HTR-8/SVneo (cell line): ENCODE data around the gene DHCR7.
A peak's percentile ranks its signal among the peaks of the same experiment; 100 is the strongest.

Experiments used
- DNase-seq: peaks from one replicate; pipeline ENCODE4 v3.0.0; 2011; ENCODE audit warnings: low spot score, mixed read lengths; ENCODE audit not compliant: insufficient read length
- FAIRE-seq: peaks from 2 replicates; lab custom pipeline; 2011; peaks lifted over from hg19 to GRCh38; lab: Jason Lieb, UNC

Gene DHCR7, protein sequence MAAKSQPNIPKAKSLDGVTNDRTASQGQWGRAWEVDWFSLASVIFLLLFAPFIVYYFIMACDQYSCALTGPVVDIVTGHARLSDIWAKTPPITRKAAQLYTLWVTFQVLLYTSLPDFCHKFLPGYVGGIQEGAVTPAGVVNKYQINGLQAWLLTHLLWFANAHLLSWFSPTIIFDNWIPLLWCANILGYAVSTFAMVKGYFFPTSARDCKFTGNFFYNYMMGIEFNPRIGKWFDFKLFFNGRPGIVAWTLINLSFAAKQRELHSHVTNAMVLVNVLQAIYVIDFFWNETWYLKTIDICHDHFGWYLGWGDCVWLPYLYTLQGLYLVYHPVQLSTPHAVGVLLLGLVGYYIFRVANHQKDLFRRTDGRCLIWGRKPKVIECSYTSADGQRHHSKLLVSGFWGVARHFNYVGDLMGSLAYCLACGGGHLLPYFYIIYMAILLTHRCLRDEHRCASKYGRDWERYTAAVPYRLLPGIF

GRCh38 chr11:71448257-71449171 is at the start of gene DHCR7:
Gene DHCR7, minus strand, starts transcription at chr11:71448393. Its CDS starts 3,441 bp downstream, at chr11:71444952.
- FAIRE-seq = peak; percentile 95

GRCh38 chr11:71496421-71496820 is 48.2 kb upstream of the DHCR7 start:
- FAIRE-seq (no peak), DNase-seq (no peak)

More at GRCh38 chr11:71448257-71449171, at the start of gene DHCR7:
- peak; percentile 99 for DNase-seq

GRCh38 chr11:71495286-71496230 is 47.4 kb upstream of the DHCR7 start:
- FAIRE-seq (no peak), DNase-seq (no peak)

GRCh38 chr11:71491940-71492339 is 43.7 kb upstream of the DHCR7 start:
- FAIRE-seq (no peak), DNase-seq (no peak)

- FAIRE-seq (no peak), DNase-seq (no peak)
Measured at GRCh38 chr11:71491531-71491930, 43.3 kb upstream of the DHCR7 start.

GRCh38 chr11:71490731-71491390 is 42.7 kb upstream of the DHCR7 start:
- FAIRE-seq (no peak), DNase-seq (no peak)

DNA sequence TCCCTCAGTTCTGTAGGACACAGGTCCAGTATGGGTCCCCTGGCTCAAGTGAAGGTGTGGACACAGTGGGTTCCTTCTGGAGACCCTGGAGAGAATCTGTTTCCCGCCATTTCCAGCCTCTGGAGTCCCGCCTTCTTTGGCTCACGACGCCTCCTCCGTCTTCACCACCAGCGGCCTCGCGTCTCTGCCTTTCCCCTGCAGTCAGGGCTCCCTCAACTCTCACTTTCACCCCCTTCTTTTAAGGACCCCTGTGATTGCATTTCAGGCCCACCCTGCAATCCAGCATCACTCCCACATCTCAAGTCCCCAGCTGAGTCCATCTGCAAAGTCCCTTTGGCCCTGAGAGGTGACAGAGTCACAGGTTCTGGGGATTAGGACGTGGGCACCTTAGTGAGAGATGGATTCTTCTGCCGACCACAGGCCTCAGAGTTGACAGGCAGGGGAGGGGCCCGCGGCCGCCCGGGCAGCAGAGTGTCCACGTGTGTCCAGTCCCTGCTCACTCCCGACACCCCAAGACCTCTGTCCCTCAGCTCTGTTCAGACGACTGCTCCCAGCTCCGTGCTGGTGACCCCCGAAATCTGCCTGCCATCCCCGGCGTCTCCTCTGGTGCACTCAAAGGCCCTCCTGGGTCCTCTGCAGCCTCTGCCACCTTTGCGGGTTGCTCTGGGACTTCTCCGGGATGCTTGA is 42.0 kb upstream of the DHCR7 start:
- FAIRE-seq (no peak), DNase-seq (no peak)

DNA sequence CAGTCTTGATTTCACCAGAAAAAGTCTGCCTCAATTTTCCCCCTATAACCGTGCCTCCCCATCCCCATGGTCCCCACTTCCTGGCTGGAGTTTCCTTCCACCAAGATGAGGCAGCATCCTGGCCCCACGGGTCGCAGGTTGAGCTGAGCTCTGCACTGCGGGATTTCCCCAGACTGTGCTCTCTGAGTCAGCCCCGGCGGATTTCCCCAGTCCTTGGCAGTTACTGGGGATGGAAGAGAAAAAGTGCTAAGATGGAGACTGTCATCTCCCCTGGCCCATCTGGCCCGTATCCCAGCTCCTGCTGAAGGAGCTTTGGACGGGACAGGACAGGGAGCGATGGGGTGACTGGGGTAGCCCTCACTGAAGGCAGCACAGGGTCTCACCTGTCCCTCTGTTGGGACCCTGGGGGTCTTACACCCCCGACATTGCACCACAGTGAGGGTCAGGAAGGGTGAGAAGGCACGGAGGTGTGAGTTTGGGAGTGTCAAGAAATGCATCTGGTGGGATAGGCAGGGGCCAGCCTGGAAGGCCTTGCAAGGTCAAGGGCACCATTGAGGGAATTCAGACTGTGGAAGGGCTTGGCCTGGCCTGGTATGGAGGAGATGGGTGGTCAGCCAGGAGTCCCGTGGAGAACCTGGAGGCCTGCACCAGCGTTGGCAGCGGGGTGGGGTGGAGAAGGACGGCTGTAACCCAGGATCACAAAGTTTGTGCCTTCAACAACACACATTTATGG is 41.3 kb upstream of the DHCR7 start:
- FAIRE-seq (no peak), DNase-seq (peak; percentile 41)

- DNase-seq (no peak), FAIRE-seq (no peak)
Measured at GRCh38 chr11:71488681-71489270, 40.6 kb upstream of the DHCR7 start.

DNA sequence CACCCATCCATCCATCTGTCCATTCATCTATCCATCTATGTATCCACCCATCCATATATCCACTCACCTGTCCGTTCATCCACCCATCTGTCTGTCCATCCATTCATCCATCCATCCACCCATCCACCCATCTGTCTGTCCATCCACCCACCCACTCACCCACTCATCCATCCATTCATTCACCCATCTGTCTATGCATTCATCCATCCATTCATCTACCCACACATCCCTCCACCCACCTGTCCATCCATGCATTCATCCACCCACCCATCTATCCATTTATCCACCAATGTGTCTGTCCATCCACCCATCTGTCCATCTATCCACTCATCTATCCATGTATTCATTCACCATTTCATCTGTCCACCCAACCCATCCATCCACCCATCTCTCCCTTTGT is 38.1 kb upstream of the DHCR7 start:
- FAIRE-seq = peak; percentile 91
- DNase-seq = no peak

DNA sequence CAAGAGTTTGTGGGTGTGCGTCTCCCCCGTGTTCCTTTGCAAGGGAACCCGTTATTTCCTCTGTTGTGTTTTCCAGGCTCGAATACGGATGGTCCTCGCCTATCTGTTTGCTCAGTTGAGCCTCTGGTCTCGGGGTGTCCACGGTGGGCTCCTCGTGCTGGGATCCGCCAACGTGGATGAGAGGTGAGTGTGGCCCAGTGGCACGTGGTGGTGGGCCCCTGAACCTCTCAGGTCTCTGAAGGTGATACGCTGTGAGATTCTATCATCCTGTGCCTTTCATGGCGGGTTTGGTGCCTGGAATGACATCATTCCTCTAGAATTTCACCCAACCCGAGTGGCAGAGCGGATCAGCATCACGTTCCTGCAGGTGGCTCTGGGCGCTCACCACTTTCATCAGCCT is 37.3 kb upstream of the DHCR7 start:
- FAIRE-seq = no peak
- DNase-seq = no peak

GRCh38 chr11:71485063-71485399 is 36.8 kb upstream of the DHCR7 start:
- no peak for FAIRE-seq

GRCh38 chr11:71484248-71485062 is 36.3 kb upstream of the DHCR7 start:
- FAIRE-seq (peak; percentile 72), DNase-seq (no peak)

More at GRCh38 chr11:71485063-71485399, 36.8 kb upstream of the DHCR7 start:
- DNase-seq = no peak

GRCh38 chr11:71483692-71484091 is 35.5 kb upstream of the DHCR7 start:
- DNase-seq (no peak), FAIRE-seq (peak; percentile 28)

GRCh38 chr11:71482746-71483364 is 34.7 kb upstream of the DHCR7 start:
- no peak for DNase-seq
- FAIRE-seq = peak; percentile 65

GRCh38 chr11:71482216-71482615 is 34.0 kb upstream of the DHCR7 start:
- DNase-seq (no peak), FAIRE-seq (no peak)
